KMS-11 (cell line): ENCODE data around the gene POU2F1.

Source experiments
- H2AFZ ChIP-seq: fragments of 200-600 bp; sonication (generic); 2 replicates; pipeline ENCODE4 v1.6.1; 2016; ENCODE audit warnings: antibody characterized with exemption, mixed run types, low read depth
- H3K27ac ChIP-seq: fragments of 200-600 bp; sonication (generic); 2 replicates; pipeline ENCODE4 v1.6.1; 2016; ENCODE audit warnings: mild to moderate bottlenecking, mixed run types
- H3K27me3 ChIP-seq: fragments of 200-600 bp; sonication (generic); 2 replicates; pipeline ENCODE4 v1.6.1; 2017; ENCODE audit warnings: mild to moderate bottlenecking, low read depth, mixed run types, moderate library complexity; ENCODE audit not compliant: insufficient read depth
- H3K36me3 ChIP-seq: fragments of 200-600 bp; sonication (generic); 2 replicates; pipeline ENCODE4 v1.6.1; 2017; ENCODE audit warnings: mild to moderate bottlenecking, mixed run types; ENCODE audit not compliant: insufficient read depth
- H3K4me1 ChIP-seq: fragments of 200-600 bp; sonication (generic); 2 replicates; pipeline ENCODE4 v1.6.1; 2016; ENCODE audit warnings: mild to moderate bottlenecking, low read depth, mixed run types; ENCODE audit not compliant: poor library complexity, severe bottlenecking
- H3K4me2 ChIP-seq: fragments of 200-600 bp; sonication (generic); 2 replicates; pipeline ENCODE4 v1.7.0; 2016; ENCODE audit warnings: mild to moderate bottlenecking, mixed run types
- H3K4me3 ChIP-seq: fragments of 200-600 bp; sonication (generic); IDR thresholded peaks from 2 replicates; pipeline ENCODE4 v1.6.1; 2017; ENCODE audit warnings: low read depth, low read length, mixed read lengths; ENCODE audit not compliant: insufficient read depth
- H3K79me2 ChIP-seq: fragments of 200-600 bp; sonication (generic); 2 replicates; pipeline ENCODE4 v1.6.1; 2016; ENCODE audit warnings: low read depth, mixed run types; ENCODE audit not compliant: insufficient read depth
- H3K9ac ChIP-seq: fragments of 200-600 bp; sonication (generic); 2 replicates; pipeline ENCODE4 v1.6.1; 2016; ENCODE audit warnings: mild to moderate bottlenecking, mixed run types
- H4K20me1 ChIP-seq: fragments of 200-600 bp; sonication (generic); 2 replicates; pipeline ENCODE4 v1.6.1; 2016; ENCODE audit warnings: mild to moderate bottlenecking, mixed run types; ENCODE audit not compliant: insufficient read depth
- TF ChIP-seq, protein P1 (sequence below): fragments of 200-600 bp; sonication (generic); conservative IDR thresholded peaks from 2 replicates; pipeline ENCODE4 v1.6.1; 2017; ENCODE audit warnings: low read depth, mild to moderate bottlenecking, antibody characterized with exemption, low read length, moderate library complexity, mixed read lengths

POU2F1 gene

GRCh38 chr1:167373986-167374385 is 153.3 kb downstream of the POU2F1 start:
- no peak overlapping the region for H3K27ac ChIP-seq
- H3K4me1 ChIP-seq, result no peaks in the 10 kb centered on the region
- H3K36me3 ChIP-seq, result no peaks in the 10 kb centered on the region
- no peaks in the 10 kb centered on the region for H4K20me1 ChIP-seq
- no peak overlapping the region for H3K9ac ChIP-seq
- H3K4me2 ChIP-seq, result no peak overlapping the region
- no peaks in the 10 kb centered on the region for H3K27me3 ChIP-seq
- H2AFZ ChIP-seq, result no peak overlapping the region
- no peak overlapping the region for H3K4me3 ChIP-seq
- TF ChIP-seq, protein P1, sequence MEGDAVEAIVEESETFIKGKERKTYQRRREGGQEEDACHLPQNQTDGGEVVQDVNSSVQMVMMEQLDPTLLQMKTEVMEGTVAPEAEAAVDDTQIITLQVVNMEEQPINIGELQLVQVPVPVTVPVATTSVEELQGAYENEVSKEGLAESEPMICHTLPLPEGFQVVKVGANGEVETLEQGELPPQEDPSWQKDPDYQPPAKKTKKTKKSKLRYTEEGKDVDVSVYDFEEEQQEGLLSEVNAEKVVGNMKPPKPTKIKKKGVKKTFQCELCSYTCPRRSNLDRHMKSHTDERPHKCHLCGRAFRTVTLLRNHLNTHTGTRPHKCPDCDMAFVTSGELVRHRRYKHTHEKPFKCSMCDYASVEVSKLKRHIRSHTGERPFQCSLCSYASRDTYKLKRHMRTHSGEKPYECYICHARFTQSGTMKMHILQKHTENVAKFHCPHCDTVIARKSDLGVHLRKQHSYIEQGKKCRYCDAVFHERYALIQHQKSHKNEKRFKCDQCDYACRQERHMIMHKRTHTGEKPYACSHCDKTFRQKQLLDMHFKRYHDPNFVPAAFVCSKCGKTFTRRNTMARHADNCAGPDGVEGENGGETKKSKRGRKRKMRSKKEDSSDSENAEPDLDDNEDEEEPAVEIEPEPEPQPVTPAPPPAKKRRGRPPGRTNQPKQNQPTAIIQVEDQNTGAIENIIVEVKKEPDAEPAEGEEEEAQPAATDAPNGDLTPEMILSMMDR, result no peak
- no peaks in the 10 kb centered on the region for H3K79me2 ChIP-seq

GRCh38 chr1:167375949-167376348 is 155.3 kb downstream of the POU2F1 start:
- Histone ChIP-seq H3K4me3 (no peak overlapping the region), H3K36me3 (no peaks in the 10 kb centered on the region), H2AFZ (no peak overlapping the region), H3K4me2 (no peak overlapping the region), H3K4me1 (no peaks in the 10 kb centered on the region), H3K9ac (no peak overlapping the region), H3K27ac (no peak overlapping the region), H3K79me2 (no peaks in the 10 kb centered on the region), H3K27me3 (no peaks in the 10 kb centered on the region), H4K20me1 (no peaks in the 10 kb centered on the region)
- TF ChIP-seq, protein P1, result no peak

DNA sequence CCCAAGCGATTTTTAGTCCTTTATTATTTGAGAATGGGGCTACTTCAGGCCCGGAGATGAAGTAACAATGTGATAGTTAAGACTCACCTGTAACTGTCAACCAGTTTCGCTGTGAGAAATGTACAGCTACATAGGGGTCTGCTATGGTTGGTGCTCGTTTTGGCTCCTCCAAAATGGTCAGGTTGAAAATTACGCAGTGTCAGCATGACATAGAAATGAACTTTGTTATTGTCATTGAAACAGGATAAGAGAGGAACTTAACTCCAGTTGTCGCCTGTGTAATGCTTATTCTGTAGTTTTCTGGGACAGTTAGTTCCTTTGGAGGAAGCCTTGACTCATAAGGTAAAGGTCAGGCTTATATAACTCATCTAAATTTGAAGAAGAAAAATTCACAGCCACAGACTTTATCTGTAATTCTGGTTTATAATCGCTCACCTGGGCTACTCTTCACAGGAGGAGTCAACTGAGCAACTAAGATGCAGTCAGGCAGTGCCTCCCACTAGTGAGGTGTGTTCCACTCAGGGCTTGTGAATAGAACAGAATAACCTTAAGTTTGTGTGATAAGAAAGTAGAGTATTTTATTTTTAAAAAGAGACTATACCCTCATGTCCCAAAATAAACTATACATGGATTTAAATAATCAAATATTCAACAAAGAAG is 166.7 kb downstream of the POU2F1 start:
- H3K4me3 ChIP-seq, result no peak overlapping the region
- H3K9ac ChIP-seq, result no peak overlapping the region
- H3K4me1 ChIP-seq, result no peaks in the 10 kb centered on the region
- H4K20me1 ChIP-seq, result no peaks in the 10 kb centered on the region
- H3K27me3 ChIP-seq, result no peaks in the 10 kb centered on the region; the same call in 1 of the 2 replicates
- no peak overlapping the region for H3K4me2 ChIP-seq
- H3K79me2 ChIP-seq, result no peaks in the 10 kb centered on the region
- no peak overlapping the region for H2AFZ ChIP-seq
- TF ChIP-seq, protein P1, result no peak
- no peak overlapping the region for H3K27ac ChIP-seq
- no peaks in the 10 kb centered on the region for H3K36me3 ChIP-seq

DNA sequence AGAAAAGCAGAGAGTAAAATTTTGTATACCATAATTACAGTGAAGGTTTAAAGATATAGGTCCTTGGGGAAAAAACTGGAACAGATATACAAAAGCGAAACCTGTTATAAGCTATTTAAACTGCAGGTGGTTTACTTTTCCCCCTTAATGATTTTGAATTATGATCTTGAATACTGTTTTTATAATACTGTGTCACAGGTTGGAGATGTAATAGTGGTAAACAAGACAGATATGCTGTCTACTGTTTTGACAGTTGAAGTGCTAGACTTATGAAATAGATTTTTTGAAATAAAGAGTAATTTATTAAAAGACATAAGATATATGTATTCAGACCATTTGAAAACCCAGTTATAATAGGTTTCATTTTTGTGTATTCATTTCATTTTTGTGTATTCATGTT is 168.3 kb downstream of the POU2F1 start:
- Histone ChIP-seq H2AFZ (no peak overlapping the region), H3K4me1 (no peaks in the 10 kb centered on the region), H3K4me2 (no peak overlapping the region), H3K27me3 (no peaks in the 10 kb centered on the region), H3K36me3 (no peaks in the 10 kb centered on the region), H3K4me3 (no peak overlapping the region), H4K20me1 (no peaks in the 10 kb centered on the region), H3K27ac (no peak overlapping the region), H3K79me2 (no peaks in the 10 kb centered on the region), H3K9ac (no peak overlapping the region)
- TF ChIP-seq, protein P1, result no peak
